GM19238 (cell line): ENCODE measurements around the gene INTS3.

Source experiments
- DNase-seq: peaks from one replicate; pipeline ENCODE4 v3.0.0; 2011; ENCODE audit warnings: low spot score; ENCODE audit not compliant: insufficient read length

The INTS3 gene

DNA sequence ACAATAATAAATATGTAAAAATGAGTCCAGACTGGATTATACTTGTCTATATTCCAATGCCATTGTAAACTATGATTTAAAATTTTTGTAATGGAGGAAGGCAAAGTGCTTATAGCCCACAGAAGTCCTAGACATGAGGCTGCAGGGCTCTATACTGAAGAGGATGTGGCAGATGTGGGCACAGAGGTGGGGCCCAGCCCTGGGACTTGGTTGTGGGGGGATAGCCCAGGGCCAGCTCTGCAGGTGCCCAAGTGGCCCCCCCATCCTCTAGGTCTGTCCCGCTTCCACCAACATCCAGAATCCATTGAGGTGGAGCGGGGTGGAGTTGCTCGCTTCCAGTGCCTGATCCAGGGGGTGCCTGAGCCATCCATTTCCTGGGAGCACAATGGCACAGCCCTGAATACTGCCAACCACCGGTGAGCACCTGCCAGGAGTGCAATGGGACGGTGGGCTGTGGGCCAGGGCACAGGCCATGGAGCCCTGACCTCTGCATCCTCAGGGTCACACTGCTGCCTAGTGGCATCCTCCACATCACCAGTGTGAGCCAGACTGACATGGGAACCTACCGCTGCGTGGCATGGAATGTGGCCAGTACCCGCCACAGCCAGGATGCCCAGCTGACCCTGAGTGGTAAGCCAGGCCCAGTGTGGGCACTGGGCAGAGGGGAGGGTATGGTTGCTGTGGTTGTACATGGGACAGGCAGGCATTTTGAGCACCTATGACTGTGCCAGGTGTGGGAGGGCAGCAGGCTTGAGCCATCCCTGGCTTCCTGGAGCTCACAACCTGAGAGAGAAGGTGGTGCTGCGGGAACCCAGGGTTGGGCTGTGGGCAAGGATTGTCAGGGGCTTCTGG lies 68.3 kb downstream of the INTS3 start:
- no peak for DNase-seq

DNA sequence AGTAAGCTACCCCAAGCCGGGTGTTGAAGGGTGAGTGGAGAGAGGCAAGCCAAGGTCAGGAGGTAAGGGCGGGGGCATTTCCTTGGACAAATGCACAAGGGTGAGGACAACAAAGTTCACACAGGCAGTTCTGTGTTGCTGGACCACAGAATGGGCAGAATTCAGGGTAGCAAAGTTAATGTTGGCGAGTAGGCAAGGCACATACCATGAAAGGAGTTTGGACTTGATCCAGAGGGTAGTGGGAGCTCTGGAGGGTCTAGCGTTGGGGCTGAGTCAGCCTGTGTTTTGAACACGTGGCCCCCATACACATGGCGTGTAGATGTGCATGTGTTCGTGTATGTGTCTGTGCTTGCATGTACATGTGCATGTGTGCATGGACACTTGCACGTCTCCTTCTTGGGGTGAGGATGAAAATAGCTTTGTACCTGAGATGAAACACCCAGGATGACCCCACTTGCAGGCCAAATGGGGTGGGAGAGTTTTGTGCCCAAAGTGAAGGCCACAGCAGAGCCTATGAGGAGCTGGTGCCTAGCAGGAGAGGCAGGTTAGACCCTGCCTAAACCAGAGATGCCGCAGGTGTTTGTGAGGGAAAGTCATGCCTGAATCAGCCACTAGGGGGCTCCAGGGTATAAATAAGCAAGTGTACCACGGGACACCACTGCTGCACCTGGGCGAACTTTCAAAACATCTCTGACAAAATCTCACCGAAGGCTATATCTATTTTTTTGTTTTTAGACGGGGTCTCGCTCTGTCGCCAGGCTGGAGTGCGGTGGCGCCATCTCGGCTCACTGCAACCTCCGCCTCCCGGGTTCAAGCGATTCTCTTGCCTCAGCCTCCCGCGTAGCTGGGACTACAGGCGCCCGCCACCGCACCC lies 69.2 kb downstream of the INTS3 start:
- peak; percentile 83 for DNase-seq

DNA sequence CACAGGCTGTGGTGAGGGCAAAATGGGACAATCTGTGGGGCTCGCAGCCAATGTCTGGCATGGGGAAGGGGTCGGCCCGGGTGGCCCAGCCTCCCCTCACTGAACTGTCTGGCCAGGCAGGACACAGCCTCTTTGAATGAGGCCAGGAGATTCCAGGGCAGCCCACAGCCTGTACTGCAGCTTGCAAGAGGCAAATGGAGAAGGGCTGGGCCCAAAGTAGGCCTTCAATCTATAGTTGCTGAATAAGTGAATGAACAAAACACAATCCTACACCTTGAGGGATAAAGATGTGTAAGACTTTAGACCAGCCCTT lies 70.6 kb downstream of the INTS3 start:
- no peak for DNase-seq

GRCh38 chr1:153799016-153799415 lies 71.2 kb downstream of the INTS3 start:
- DNase-seq = no peak

- no peak for DNase-seq
Observed at GRCh38 chr1:153799566-153800465, 72.0 kb downstream of the INTS3 start.

- no peak for DNase-seq
Observed at GRCh38 chr1:153800516-153800915, 72.7 kb downstream of the INTS3 start.

- no peak for DNase-seq
Observed at GRCh38 chr1:153801028-153801625, 73.3 kb downstream of the INTS3 start.

DNA sequence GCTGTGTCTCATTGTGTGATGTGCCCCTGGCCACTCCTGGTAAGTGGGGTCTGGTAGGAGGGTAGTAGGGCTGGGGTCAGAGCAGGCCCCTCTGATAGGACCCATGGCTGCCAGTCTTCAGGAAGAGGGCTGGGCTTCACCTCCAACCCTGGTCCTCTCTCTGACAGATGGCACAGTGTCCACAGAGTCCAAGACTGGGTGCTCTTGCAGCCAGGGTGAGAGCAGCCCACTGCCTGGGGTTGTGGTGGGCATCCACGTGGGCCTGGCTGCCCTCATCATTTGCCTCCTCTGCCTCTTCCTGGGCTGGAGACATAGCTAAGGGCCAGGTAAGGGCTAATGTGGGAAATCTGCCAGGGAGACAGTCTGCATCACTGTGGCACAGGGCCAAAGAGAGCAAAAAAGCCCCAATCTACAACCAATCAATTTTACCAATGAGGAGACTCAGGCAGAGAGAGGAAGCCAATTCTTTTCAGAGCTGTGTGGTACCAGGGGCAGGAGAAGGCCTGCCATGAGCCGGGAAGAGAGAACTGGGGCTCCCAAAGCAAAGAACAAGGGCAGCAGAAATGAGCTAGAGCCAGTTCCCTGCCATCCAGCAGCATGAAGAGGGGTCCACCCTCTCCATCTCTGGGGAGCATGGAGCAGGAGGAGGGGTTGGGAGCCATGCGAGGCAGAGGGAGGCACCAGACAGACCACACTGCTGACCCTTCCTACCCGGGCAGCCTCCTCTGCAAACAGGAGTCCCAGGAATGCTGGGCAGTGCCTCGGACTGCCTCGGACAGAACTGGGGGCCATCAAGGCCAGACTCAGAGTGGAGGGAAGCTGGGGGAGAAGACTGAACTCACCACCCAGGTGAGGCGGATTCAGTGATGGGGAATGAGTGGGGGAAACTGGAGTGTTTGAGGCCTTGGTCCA lies 74.2 kb downstream of the INTS3 start:
- no peak for DNase-seq

DNA sequence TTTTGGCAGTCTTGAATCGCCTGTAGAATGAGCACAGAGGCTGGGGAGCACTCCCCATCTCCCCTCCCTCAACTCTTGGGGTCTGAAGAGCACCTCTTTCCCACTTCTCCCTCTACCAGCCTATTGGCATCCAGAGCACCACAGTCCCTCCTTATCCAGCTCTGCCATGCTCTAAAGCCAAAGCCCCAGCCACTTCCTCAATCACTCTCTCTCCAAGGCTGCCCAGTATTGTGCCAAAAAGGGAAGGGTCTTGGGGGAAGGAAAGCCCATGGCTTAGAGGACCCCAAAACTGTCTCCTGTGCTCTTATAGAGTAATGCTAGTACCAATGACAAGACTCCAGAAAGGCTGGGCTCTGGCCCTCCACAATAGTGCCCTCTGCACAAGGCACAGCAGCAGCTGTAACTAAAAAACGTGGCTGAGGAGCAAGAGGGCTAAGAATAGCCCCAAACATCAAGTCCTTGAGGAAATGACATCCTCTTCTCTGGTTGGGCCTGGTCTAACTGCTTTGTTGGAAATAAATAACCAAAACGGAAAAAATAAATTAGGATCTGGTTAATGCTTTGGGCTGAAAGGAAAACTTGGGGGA lies 75.7 kb downstream of the INTS3 start:
- no peak for DNase-seq

GRCh38 chr1:153804112-153804511 lies 76.3 kb downstream of the INTS3 start:
- DNase-seq = no peak

DNA sequence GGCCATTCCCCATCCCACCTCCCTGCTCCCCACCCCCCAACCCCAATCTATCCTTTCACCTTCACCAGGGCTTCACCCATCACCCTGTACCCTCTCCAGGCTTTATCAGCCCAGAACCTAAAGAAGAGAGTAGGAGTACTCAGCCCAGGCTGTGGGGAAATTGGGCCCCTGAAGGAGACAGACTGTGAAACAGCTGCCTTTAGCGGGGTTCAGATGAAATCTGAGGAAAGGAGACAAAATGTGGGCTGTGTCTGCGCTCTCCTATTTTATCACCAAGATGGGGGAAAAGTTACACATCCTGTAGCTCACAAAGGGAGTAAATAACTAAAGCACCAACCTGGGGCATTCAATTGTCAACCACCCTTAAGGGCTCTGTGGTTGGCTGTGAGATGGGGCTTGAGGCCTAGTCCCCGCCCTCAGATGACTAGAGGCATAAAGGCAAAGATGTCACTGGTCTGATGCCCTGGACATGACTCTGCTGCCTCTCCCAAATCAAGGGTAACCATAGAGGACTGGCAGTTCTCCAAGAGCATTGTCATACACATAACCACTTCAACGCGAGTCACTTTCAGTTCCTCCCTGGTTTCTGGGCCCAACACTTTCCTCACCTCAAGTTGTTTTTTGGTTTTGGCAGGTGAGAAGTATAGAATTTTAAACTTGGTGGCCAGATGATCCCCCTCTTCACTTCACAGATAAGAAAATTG lies 77.3 kb downstream of the INTS3 start:
- DNase-seq = peak; percentile 91

DNA sequence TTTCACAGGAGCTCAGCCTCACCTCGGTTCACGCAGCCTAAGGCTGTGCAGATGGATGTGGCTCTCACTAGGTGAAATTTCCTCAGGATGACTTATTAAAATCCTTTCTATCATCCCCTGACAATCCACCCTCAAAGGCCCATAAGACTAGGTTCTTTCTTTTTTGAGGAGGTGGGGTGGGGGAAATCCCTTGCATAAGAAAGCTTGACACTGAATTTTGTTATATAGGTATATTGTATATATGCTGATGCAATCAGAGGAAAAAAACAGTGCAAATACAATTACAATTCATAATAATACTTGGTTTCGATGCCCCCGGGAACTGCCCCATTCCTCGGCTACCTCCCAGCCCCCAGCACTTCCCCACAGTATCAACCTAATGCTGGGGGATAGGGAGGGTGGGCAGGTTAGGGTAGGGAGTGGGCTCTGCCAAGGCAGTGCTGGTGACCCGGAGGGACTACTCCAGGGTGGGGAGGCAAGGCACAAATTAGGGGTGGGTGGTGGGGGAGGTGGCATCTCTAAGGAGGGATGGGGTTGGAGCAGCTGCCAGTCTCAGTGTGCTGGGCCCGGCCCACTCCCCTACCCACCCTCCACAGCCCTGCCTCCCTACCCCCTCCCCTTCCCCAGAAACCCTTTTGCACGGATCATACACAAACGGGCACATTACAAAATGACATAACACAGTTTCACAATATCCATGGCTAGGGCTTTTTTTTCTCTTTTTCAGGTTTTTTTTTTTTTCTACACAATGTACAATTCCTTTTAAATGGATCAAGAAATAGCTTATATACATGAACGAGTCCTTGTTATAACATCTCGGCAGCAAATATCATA lies 78.3 kb downstream of the INTS3 start:
- DNase-seq = no peak

- DNase-seq = no peak
Observed at GRCh38 chr1:153816283-153816889, 88.5 kb downstream of the INTS3 start.

DNA sequence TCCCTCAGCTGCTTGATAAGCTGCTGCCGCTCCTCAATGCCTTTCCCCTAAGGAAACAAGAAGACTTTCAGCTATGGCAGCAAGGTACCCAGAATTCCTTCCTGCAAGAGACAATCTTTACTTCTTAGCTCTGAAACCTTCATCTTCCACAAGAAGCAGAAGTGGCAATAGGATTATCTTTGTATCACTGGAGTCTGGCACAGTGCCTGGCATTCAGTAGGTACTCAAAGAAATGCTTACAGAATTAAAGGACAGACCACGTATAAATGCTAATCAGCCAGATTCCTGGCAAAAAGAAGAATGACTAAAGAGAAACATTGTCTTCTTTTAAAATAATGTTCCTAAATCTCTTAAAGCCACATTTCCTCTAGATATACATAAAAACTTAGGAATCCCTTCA lies 91.0 kb downstream of the INTS3 start:
- DNase-seq = no peak
